ENCODE measurements around the gene LIX1L.

Gene LIX1L

DNA sequence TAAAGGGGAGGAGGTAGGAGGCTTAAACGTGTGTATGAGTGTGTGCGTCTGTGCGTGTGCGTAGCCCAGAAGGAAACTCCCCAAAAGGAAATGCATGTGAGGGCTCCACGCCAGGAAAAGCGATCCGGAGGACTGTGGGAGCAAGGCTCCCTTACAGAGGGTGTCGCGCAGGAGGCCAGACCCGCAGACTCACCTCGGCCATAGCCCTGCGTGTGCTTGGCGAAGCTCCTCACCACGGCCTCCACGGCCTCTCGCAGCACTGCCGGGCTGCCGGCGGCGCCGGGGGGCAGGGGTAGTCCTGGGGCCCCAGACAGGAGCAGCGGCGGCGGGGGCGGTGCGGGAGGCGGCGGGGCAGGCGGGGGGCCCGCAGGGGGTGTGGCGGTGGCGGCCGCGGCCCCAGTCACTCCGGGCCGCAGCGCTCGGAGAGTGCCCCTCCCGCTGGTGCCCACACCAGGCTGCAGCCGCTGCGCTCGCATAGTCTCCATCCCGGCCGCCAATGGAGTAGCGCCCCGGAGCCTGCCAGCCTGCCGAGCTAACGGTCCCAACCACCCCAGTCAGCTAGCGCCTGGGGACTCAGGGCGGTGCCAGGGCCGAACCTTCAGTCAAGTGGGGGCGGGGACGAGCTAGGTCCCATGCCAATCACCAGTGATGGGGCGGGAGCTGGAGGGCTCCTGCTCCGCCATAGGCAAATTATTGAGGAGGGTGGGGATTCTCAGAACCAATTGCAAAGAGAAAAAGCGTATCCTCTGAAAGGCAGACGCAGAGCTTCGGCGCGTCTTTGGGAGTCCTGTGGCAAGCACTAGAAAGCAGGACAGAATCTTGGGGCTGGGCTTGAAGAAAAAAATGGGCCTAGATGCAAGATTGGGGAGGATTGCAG, at the start of gene LIX1L:
TSS of gene LIX1L (minus strand) at position 575 of the 877 bp plus-strand sequence. CDS start at position 485, 90 bp downstream.
- peak; percentile 87 to 95 for DNase-seq (ENCODE audit: low read depth in 2 of 2)

DNA sequence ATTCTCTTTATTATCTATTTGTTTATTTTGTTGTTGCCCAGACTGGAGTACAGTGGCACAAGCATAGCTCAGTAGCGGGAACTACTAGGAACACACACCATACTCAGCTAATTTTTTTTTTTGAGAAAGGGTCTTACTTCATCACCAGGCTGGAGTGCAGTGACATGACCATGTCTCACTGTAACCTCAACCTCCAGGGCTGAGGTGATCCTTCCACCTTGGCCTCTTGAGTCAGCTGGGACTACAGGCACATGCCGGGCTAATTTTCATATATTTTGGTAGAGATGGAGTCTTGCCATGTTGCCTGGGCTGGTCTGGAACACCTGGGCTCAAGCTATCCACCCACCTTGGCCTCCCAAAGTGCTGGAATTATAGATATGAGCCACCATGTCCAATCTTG, 43.9 kb upstream of the LIX1L start:
- no peak for DNase-seq (ENCODE audit: low read depth in 2 of 2)

- DNase-seq (ENCODE audit: low read depth in 2 of 2) = no peak
Measured at GRCh38 chr1:145999321-146000024, 41.7 kb upstream of the LIX1L start.

DNA sequence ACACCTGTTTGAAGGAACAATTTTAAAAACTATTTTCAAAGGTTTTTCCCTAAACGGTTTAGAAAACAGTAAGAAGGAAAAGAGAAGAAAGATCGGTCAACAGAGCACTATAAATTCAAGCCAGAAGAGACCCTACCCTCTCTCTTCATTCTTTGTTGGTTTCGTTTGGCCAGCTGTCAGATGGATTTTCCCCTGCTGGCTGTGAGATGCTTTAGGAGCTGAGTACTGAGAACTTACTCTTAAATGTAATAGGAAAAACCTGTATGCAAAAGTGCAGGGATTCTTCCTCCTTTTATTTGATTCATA, 39.9 kb upstream of the LIX1L start:
- DNase-seq (ENCODE audit: low read depth in 2 of 2) = no peak

DNA sequence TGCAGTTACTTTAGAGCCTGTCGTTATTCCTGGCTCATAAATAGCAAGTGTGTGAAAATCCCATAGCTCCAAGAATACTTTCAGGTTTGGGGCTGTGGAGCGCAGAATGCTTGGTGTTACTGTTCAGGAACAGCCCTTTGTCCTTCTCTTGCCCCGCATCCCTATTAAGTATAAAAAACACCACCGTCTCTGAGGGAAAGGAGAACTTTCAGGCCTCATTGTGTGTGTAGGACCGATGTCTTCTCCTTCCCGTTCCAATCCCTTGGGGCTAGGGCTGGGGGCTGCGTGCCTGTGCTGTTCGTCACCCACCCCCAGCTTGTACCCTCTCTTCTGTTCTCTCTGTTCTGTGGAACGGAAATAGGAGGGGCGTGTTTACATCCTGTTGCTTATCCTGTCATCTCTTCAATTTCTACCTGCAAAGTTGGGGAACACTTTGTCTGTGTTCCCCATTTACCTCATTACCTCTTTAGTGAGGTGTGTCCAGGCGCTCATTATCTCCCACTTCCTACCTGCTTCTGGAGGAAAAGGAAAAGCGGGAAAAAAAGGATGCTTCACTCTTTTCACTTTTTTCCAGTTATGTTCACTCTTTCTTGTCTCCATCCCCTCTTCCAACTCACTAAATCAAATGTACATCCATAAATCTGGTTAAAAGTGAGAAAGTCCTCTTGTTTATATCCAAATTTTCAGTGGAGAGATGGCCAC, 39.4 kb upstream of the LIX1L start:
- no peak for DNase-seq (ENCODE audit: low read depth in 2 of 2)

DNA sequence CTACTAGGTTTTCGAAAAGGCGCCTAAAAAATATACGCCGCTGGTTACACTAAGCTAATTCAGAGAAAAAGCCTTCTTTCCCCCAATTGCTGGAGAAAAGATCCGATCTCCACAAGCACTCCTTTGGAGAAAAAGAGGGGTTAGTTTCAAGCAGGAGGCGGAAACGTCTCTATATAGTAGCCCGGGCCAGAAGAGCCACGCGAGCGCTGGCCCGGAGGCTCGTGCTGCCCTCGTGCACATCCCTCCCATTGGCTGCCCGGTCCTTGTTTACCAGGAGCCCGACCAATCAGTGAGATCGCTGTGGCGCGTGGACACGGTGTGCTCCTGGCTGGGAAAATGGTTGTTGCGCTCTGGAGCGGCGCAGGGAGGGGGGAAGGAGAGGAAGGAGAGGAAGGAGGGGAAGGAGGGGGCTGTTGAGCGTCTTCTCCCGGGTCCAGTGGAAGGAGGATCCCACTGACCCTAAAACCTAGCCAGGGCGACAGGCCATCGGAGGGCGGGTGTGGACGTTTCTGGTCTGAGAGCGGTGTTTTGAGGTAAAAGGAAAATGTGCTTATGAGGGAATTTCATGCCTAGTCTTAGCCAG, 38.7 kb upstream of the LIX1L start, which contains the start of gene TXNIP:
TSS of gene TXNIP (minus strand) at position 147 of the 583 bp plus-strand sequence. CDS start 313 bp downstream, outside the sequence.
- DNase-seq (ENCODE audit: low read depth in 2 of 2) = peak; percentile 84 to 89

DNA sequence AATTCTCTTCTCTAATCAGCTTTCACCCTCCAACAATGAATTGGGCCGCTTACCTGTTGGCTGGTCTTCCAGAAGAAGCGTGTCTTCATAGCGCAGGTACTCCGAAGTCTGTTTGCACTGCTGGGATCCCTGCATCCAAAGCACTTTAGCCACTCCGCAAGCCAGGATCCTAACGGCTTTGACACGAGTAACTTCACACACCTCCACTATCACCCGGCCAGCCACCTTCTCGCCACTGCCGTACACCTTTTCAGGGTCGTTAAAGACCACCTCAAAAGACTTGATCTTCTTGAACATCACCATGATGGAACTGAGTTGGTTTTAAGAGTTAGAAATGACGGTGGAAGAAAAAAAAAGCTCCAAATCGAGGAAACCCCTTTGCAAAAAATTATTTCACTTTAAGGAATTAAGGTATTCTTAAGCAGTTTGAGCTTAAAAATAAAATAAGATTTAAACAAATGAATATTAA, 38.2 kb upstream of the LIX1L start:
- DNase-seq (ENCODE audit: low read depth in 2 of 2) = no peak

DNA sequence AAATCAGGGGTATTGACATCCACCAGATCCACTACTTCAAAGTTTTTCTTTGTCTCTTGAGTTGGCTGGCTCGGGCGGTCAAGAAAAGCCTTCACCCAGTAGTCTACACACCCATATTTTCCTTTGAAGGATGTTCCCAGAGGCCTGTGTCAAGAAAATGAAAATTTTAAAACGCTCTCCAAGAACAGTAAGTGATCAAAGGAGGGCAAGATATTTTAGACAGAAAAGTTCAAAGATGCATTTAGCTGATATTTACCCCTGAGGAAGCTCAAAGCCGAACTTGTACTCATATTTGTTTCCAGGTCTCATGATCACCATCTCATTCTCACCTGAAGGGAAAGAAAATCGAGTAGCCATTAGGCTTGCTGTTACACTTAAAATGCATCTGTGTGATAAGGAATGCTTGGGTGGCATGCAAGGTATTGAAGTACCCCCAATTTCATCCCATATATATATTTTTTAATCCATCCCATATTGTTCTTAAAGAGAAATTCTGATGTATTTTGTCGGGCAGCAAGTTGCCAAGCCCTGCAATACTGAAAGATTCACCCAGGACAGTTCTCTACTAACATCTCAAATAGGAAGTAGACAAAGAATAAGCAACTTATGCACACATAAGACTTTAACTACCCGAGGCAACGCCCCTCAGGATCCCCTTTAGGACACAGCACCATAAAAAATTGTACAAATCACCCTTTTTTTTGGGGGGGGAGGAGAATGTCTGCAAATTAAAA, 37.5 kb upstream of the LIX1L start:
- no peak for DNase-seq (ENCODE audit: low read depth in 2 of 2)

GRCh38 chr1:145994391-145995120, 36.7 kb upstream of the LIX1L start:
- DNase-seq (ENCODE audit: low read depth in 2 of 2) = peak in 1 of 2 experiments; percentile 45

GRCh38 chr1:145993618-145994390, 36.0 kb upstream of the LIX1L start:
- no peak for DNase-seq (ENCODE audit: low read depth in 2 of 2)

- no peak for DNase-seq (ENCODE audit: low read depth in 2 of 2)
Measured at GRCh38 chr1:145992958-145993617, 35.3 kb upstream of the LIX1L start.

DNA sequence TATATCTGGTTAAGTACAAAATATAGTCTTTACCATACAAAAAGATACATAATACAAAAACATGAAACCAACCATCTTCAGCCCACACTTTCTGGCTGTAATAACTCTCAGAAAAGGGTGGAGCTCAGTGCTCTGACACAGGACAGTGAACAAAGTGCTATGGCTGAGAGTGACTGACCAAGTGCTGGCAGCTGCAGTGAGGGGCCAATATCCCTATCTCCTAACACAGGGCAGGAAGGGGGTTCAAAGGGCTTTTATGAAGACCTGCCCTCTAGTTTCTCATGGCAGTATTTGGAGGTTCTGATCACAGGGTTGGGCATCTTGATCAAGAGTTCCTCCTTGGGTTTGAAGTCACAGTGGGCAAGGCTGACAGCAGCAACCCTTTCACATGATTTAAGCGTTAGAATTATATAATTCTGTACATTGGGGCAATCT, 34.7 kb upstream of the LIX1L start:
- no peak for DNase-seq (ENCODE audit: low read depth in 2 of 2)

DNA sequence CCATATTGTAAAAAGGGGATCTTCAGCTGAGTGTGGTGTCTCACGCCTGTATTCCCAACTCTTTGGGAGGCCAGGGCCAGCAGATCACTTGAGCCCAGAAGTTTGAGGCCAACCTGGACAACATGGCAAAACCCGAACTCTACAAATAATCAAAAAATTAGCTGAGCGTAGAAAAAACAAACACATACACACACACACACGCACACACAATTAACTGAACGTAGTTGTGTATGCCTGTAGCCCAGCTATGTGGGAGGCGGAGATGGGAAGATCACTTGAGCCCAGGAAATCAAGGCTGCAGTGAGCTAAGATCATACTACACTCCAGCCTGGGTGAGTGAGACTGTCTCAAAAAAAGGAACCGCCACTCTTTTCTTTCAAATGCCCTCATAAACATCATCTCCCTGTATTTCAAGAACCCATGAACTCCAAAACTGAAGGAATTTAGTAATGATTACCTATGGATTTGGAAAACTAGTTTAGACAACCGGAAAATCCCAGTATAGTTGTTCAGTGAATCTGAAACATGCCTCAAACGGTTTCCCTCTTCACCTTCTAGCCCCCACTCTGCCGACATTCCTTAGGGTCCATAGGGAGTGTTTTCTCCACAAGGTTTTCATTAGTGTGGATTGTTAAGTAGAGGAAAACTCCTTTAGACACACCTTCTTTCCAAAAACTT, 34.1 kb upstream of the LIX1L start:
- DNase-seq (ENCODE audit: low read depth in 2 of 2) = no peak

- no peak for DNase-seq (ENCODE audit: low read depth in 2 of 2)
Measured at GRCh38 chr1:145990249-145990855, 32.5 kb upstream of the LIX1L start.

DNA sequence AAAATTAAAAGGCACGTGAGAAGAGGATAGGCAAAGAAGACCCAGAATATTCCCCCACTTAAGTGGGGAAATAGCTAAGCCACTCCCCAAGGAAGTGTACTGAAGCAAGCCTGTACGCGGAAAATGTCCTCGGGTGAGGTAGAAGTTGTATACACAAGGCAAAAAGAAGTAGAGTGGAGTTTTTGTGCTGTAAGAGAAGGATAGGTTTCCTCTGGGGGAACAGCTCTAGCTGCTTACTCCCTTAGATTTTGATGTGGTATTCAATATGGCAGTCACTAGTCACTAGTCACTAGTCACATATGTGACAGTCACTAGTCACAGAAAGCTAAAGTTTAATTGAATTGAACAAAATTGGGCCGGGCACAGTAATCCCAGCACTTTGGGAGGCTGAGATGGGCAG, 31.0 kb upstream of the LIX1L start:
- no peak for DNase-seq (ENCODE audit: low read depth in 2 of 2)

GRCh38 chr1:145987926-145988325, 30.1 kb upstream of the LIX1L start:
- DNase-seq (ENCODE audit: low read depth in 2 of 2) = no peak

DNA sequence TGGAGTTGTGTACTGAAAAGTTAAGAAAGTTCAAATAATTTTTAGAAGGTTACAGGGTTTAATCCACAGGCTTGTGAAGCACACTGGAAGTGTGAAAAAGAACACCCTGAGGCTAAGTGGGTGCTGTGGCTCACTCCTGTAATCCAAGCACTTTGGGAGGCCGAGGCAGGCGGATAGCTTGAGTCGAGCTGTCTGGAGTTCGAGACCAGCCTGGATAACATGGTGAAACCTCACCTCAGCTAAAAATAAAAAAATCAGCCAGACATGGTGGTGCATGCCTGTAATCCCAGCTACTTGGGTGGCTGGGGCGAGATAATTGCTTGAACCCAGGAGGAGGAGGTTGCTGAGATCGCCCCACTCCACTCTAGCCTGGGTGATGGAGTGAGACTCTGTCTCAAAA, 28.7 kb upstream of the LIX1L start:
- DNase-seq (ENCODE audit: low read depth in 2 of 2) = no peak

Measured in stimulated activated CD4-positive, alpha-beta T cell treated with anti-CD3 and anti-CD28 coated beads, Interleukin-12 subunit alpha, Interleukin-12 subunit beta, amount 100 ng/mL, for 24 hours (primary cell).